HFFc6 (cell line): ENCODE data around the gene NUDT21. TPM values are rescaled to one million over a fixed set of nuclear protein-coding genes. Genes with fewer than 3 reads are reported as not detected.

Experiments
- DNase-seq: peaks from one replicate; pipeline ENCODE4 v3.0.0-alpha.2; 2018
- H3K27ac Mint-ChIP-seq: 2 replicates; pipeline ENCODE4 v1.8.0; 2020; ENCODE audit warnings: mild to moderate bottlenecking, mixed read lengths
- H3K27me3 Mint-ChIP-seq: 2 replicates; pipeline ENCODE4 v1.8.0; 2021; ENCODE audit warnings: mild to moderate bottlenecking, moderate library complexity, mixed read lengths; ENCODE audit not compliant: insufficient read depth
- H3K36me3 Mint-ChIP-seq: 2 replicates; pipeline ENCODE4 v1.8.0; 2021; ENCODE audit warnings: low read depth, mixed read lengths
- H3K4me1 Mint-ChIP-seq: 2 replicates; pipeline ENCODE4 v1.8.0; 2020; ENCODE audit warnings: low read depth, mixed read lengths
- H3K4me3 Mint-ChIP-seq: 2 replicates; pipeline ENCODE4 v1.8.0; 2020; ENCODE audit warnings: mild to moderate bottlenecking, moderate library complexity, mixed read lengths
- H3K9me3 Mint-ChIP-seq: 2 replicates; pipeline ENCODE4 v1.8.0; 2020; ENCODE audit warnings: mild to moderate bottlenecking, mixed read lengths
- total RNA-seq, 6 experiments: library from RNA; stranded (reverse); fragmentation: NEBNext Ultra II Directional; extraction: Animal tissue kit (Norgen Biotek cat#: 25700); gene quantifications; 2 replicates in 1 of 6; 3 replicates in 5 of 6; pipeline ENCODE4 v1.2.3, GENCODE V29; 2021
- TF ChIP-seq, protein P1 (sequence below): fragments of 200-600 bp; sonication (generic); IDR thresholded peaks from 2 replicates; pipeline ENCODE4 v1.5.0; 2021; ENCODE audit warnings: antibody characterized with exemption, mild to moderate bottlenecking

Gene NUDT21
- total RNA-seq, 6 experiments from 2014 or later: 114 to 150 (median 138) TPM

DNA sequence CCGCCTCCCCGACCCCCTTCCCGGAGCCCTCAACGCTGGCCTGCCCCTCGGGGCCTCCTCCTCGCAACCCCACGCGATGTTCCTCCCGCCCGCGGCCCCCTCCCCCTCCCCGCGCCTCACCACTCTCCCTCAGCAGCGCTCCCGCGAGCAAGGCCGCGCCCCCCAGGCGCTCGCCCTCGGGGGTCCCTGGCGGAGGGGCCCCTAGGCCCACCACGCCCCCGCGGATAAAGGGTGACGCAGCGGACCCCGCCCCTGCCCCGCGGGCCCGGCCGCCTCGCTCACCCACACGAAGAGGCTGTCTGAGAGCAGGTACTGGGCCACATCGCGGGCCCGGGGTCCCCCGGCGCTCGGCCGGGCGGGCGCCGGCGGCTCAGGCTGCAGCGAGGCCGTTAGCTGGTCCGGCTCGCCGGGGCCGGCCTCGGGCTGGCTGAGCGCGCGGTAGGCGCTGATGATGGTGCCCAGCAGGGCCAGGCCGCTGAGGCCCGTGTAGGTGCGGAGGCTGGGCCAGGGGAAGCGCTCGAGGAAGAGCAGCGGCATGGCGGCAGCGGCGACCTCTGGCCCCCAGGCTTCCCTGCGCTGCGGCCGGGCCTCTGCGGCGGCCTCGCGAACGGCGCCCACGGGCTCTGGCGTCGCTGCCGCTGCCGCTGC lies 26.2 kb downstream of the NUDT21 start:
- peak overlapping the region; percentile 94 for H3K4me3 Mint-ChIP-seq
- DNase-seq: no peak

DNA sequence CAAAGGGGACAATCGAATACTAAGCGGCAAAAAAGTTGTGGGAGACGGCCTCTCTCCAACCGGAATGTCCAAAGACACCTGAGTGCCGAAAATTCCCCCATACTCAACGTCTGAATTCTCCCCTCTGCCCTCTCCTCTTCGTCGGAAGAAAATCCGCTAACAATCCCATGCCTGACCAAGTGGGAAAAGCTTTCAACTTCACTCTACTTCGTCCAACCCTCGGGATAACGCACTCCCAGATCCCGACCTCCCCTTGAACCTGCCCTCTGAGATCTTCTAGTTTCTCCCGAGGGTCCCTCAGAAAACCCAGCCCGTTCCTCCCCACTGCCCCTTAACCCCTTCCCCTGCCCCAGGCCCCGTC lies 26.7 kb downstream of the NUDT21 start:
- H3K4me3 Mint-ChIP-seq: peak overlapping the region; percentile 94
- H3K27ac Mint-ChIP-seq: peak overlapping the region; percentile 84
- TF ChIP-seq, protein P1, sequence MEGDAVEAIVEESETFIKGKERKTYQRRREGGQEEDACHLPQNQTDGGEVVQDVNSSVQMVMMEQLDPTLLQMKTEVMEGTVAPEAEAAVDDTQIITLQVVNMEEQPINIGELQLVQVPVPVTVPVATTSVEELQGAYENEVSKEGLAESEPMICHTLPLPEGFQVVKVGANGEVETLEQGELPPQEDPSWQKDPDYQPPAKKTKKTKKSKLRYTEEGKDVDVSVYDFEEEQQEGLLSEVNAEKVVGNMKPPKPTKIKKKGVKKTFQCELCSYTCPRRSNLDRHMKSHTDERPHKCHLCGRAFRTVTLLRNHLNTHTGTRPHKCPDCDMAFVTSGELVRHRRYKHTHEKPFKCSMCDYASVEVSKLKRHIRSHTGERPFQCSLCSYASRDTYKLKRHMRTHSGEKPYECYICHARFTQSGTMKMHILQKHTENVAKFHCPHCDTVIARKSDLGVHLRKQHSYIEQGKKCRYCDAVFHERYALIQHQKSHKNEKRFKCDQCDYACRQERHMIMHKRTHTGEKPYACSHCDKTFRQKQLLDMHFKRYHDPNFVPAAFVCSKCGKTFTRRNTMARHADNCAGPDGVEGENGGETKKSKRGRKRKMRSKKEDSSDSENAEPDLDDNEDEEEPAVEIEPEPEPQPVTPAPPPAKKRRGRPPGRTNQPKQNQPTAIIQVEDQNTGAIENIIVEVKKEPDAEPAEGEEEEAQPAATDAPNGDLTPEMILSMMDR: no peak
- DNase-seq: no peak
- peaks cover 48% of the 10 kb centered on the region for H3K4me1 Mint-ChIP-seq
- H3K9me3 Mint-ChIP-seq: no peaks in the 10 kb centered on the region
- H3K27me3 Mint-ChIP-seq: no peaks in the 10 kb centered on the region
- H3K36me3 Mint-ChIP-seq: no peaks in the 10 kb centered on the region

More for the DNA sequence above, 26.2 kb downstream of the NUDT21 start:
- Mint-ChIP-seq H3K27ac (peak overlapping the region; percentile 84), H3K9me3 (no peaks in the 10 kb centered on the region), H3K4me1 (peaks cover 46% of the 10 kb centered on the region), H3K27me3 (no peaks in the 10 kb centered on the region), H3K36me3 (no peaks in the 10 kb centered on the region)
- TF ChIP-seq, protein P1: no peak

DNA sequence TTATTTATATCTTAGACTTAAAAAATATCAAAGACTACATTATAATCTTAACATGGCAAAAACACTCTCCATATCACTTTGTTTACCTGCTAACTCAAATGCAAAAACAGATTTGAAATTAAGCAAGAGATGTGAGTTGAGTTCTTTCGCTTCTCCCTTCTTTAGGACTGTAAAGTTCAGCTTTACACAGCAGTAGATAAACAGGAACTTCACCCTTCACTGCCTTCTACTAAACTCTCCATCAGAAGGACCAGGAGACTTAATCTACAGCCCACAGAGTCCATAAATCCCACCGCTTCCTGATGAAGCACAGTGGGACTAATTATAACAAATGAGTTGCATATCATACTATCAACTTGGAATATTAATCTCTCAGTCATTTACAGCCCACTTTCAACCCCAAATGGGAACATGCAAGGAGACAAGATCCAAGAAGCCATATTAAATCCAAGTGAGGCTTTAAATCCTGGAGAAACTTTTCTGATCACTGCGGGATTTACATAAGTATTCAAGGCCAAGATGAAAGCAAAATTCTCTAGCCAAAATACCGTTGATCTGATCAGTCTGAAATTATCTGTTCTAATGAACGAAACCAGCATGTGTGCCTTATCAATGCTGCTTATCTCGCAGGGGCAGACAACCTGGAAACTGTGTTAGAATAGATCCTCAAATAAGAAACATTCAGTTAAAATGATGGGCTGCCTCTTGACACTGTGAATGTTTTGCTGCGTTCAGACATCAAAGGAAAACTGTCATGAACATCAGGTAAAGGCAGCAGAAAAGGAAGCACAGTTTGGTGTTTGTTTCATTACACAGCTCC lies 27.3 kb downstream of the NUDT21 start:
- Mint-ChIP-seq H3K4me1 (peaks cover 48% of the 10 kb centered on the region), H3K9me3 (no peaks in the 10 kb centered on the region), H3K4me3 (peak overlapping the region; percentile 94), H3K27me3 (no peaks in the 10 kb centered on the region), H3K27ac (peak overlapping the region; percentile 84), H3K36me3 (no peaks in the 10 kb centered on the region)
- no peak for DNase-seq
- TF ChIP-seq, protein P1: no peak

DNA sequence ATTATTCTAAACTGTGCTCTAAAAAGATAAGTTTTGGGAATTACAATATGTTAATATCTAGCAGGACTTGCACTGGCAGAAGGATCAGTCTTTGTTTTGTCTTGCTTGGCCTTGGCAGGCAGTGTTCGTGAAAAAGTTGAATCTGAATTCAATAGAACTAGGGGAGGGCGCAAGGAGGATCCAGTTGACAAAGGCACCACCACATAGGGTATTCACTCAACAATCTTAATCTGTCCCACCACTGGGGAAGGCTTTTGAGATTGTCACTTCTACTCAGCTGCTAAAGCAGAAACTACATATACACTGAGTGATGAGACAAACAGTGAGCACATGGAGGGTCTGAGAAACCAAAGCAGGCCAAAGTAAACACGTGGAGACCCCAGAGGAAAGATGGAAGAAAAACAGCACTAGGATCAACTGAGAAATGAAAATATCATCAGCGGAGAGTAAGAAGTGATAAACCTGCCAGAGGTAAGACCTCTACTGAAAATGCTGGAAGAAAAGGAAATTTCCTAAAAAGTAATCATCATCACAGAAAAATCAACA lies 28.2 kb downstream of the NUDT21 start:
- Mint-ChIP-seq H3K27me3 (no peaks in the 10 kb centered on the region), H3K36me3 (no peaks in the 10 kb centered on the region), H3K4me1 (peaks cover 48% of the 10 kb centered on the region), H3K9me3 (no peaks in the 10 kb centered on the region), H3K27ac (no peak overlapping the region), H3K4me3 (peak overlapping the region; percentile 94)
- TF ChIP-seq, protein P1: no peak
- no peak for DNase-seq

DNA sequence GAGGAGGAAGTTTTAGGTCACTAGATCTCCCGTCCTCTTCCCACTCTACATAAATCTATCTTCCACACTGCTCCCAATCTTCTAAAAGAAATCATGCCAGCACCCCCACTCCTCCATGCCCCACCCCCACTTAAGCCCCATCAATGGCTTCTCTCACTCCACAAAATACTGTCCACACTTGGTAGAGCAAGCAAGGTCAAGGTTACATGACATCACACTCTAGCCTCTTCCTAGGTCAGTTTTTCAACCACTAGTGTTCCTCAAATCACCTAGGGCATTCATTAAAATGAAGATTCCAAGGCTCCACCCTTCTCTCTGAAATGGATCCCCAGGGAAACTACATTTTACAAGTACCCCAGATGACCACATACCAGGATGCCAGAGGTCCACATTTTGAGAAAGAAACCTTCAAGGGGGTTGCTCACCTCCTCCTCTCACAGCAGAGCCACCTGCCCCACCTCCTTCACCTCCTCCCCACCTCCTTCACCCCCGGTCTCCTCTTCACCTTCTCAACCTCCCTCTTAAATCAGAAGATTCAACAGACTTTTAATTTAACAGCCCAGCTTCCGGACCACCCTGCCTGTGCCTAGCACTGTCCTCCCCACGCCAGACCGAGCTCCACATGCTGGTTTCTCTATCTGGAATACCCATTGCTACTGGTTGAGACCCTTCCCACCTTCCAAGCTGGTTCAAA lies 29.0 kb downstream of the NUDT21 start:
- TF ChIP-seq, protein P1: no peak
- H3K4me3 Mint-ChIP-seq: peak overlapping the region; percentile 57; the same call in 1 of the 2 replicates
- H3K27ac Mint-ChIP-seq: peak overlapping the region; percentile 42
- no peaks in the 10 kb centered on the region for H3K36me3 Mint-ChIP-seq
- no peaks in the 10 kb centered on the region for H3K9me3 Mint-ChIP-seq
- no peak for DNase-seq
- no peaks in the 10 kb centered on the region for H3K27me3 Mint-ChIP-seq
- peaks cover 48% of the 10 kb centered on the region for H3K4me1 Mint-ChIP-seq
